ENCODE results near the gene CDC5L. TPM values are rescaled to one million over a fixed set of nuclear protein-coding genes. Genes with fewer than 3 reads are reported as not detected.

The CDC5L gene
- total RNA-seq, 6 donors from 2014 or later: 5.4 to 24.0 (median 13.8) TPM

DNA sequence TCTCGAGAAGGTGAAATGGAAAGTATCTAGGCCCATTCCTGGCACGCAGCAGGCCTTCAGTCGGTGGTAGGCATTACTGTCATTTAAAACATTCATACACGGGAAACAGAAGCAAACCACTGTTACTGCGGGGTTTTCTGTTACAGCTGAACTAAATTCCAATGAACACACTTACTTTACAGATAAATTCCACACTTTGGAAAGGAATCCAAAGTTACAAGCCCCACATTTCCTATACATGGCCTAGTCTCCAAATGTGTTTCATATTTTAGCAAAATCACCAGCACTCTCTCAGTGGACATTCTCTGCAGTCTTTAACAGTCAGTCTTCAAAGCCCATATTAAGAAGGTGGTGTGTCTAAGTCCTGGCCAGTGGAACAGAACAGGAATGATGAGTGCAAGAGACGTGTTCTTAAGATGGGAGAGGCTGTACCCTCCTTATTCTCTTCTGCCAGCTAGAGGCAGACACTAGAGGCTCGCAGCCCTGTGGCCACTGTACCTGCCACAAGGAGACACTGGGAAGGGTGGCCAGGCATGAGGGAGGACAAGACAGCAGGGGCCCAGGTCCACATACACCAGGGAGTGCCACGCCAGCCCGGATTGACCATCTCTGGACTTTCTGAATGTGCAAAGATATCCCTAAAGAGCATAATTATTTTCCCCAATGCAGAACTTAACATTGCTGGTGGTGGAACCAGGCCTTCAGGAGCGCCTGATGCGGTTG, 76.4 kb downstream of the CDC5L start:
- no peaks in the 10 kb centered on the region for H3K36me3 ChIP-seq
- 90 to 92% methylated on average over 11 of the region's 11 CpGs for whole genome bisulfite sequencing, 2 donors
- no peaks in the 10 kb centered on the region for H3K9me3 ChIP-seq
- TF ChIP-seq POLR2AphosphoS5 (IDR thresholded peaks at IDR 0.05): no peak
- TF ChIP-seq EP300 (IDR thresholded peaks at IDR 0.05): no peak
- TF ChIP-seq, protein P1, sequence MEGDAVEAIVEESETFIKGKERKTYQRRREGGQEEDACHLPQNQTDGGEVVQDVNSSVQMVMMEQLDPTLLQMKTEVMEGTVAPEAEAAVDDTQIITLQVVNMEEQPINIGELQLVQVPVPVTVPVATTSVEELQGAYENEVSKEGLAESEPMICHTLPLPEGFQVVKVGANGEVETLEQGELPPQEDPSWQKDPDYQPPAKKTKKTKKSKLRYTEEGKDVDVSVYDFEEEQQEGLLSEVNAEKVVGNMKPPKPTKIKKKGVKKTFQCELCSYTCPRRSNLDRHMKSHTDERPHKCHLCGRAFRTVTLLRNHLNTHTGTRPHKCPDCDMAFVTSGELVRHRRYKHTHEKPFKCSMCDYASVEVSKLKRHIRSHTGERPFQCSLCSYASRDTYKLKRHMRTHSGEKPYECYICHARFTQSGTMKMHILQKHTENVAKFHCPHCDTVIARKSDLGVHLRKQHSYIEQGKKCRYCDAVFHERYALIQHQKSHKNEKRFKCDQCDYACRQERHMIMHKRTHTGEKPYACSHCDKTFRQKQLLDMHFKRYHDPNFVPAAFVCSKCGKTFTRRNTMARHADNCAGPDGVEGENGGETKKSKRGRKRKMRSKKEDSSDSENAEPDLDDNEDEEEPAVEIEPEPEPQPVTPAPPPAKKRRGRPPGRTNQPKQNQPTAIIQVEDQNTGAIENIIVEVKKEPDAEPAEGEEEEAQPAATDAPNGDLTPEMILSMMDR (IDR thresholded peaks at IDR 0.05): no peak
- no peak for TF ChIP-seq POLR2A (IDR thresholded peaks at IDR 0.05)
- no peaks in the 10 kb centered on the region for H3K27me3 ChIP-seq
- peaks cover 0 to 5% (median 0%) of the 10 kb centered on the region in 4 donors for H3K4me1 ChIP-seq
- no peak overlapping the region for H3K27ac ChIP-seq
- no peak for ATAC-seq (ENCODE audit: low FRiP score in 2 of 2)
- H3K4me3 ChIP-seq: no peak overlapping the region
- no peak for DNase-seq

DNA sequence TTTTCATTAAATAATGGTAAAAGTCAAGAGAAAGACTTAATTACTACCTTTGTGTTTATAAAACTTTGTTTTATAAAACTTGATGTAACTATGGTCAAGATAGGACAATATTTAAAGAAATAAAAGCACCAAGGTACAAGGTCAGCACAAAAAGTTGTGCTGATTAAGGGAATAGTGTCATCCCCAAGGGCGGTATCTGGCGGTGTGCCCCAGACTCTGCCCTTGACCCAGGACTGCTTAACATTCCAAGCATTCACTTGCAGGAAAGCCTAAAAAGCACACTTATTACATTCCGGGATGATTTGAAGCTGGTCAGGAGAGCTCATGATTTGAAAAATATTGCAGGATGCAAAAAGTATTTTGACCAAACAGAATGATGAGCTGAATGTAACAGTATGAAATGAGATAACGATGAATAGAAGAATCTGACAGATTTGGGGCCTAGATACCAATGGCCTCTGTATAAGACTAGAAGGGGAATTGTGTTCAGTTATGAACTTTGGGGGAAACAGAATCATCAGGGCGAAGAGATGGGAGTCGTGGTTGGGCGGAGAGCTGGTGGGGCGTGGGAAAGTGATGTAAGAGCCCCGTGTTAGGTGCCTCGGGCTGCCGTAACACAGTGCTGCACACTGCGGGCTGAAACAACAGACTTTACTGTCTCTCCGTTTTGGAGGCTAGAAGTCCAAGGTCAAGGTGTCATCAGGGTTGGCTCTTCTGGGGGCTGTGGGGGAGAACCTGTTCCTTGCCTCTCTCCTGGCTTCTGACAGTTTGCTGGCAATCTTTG, 77.2 kb downstream of the CDC5L start:
- H3K9me3 ChIP-seq: no peaks in the 10 kb centered on the region
- DNase-seq (no peak), ATAC-seq (ENCODE audit: low FRiP score in 2 of 2) (peak; percentile 60 to 68)
- H3K27ac ChIP-seq: no peak overlapping the region
- no peaks in the 10 kb centered on the region for H3K36me3 ChIP-seq
- H3K4me1 ChIP-seq: peaks cover 0 to 5% (median 0%) of the 10 kb centered on the region in 4 donors
- H3K27me3 ChIP-seq: no peaks in the 10 kb centered on the region
- TF ChIP-seq POLR2A (IDR thresholded peaks at IDR 0.05): no peak
- no peak for TF ChIP-seq EP300 (IDR thresholded peaks at IDR 0.05)
- TF ChIP-seq, protein P1 (IDR thresholded peaks at IDR 0.05): no peak
- no peak for TF ChIP-seq POLR2AphosphoS5 (IDR thresholded peaks at IDR 0.05)
- WGBS, 2 donors: 76 to 86% methylated on average over 13 of the region's 13 CpGs
- H3K4me3 ChIP-seq: no peak overlapping the region

DNA sequence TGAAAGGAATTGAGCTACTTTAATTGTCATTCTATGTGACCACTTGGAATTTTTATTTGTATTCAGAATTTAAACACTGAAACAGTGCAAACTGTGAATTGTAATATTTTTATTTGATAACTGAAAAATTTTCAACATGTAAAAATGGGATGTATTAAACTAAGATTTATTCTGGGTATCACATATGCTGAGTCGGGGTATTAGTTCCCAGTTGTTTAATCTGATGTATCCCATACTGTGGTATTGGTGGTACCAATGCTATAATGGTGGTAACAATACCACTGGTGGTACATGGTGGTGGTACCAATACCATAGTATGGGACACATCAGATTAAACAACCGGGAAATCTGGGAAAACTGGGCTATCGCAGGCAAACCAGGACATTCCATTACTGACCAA, 79.4 kb downstream of the CDC5L start:
- TF ChIP-seq POLR2A (IDR thresholded peaks at IDR 0.05): no peak
- no peak for TF ChIP-seq EP300 (IDR thresholded peaks at IDR 0.05)
- TF ChIP-seq POLR2AphosphoS5 (IDR thresholded peaks at IDR 0.05): no peak
- TF ChIP-seq, protein P1 (IDR thresholded peaks at IDR 0.05): no peak
- 92 to 98% methylated on average over 3 of the region's 3 CpGs for WGBS, 2 donors

DNA sequence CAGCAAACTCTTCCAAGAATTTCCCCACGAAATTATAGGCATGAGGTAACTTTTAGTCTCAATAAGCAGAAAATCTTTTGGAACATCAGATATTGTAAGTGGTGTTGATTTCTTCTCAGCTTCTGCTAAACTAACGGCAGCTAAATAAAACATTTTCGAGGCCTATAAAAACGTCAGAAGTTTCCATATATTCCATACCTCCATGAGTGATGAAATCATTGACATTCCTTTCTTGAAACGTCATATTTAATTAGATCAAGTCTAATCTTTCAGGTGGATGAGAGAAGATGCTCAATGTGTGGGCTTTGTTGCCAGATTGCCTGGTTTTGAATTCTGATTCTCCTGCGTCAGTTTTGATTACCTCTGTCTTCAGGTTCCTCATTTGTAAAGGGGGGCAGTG, 81.3 kb downstream of the CDC5L start:
- ATAC-seq (ENCODE audit: low FRiP score in 2 of 2) (no peak), DNase-seq (no peak)
- TF ChIP-seq, protein P1 (IDR thresholded peaks at IDR 0.05): no peak
- Histone ChIP-seq H3K27me3 (no peaks in the 10 kb centered on the region), H3K4me1 (peaks cover 0 to 5% (median 2%) of the 10 kb centered on the region in 4 donors), H3K9me3 (no peaks in the 10 kb centered on the region), H3K36me3 (no peaks in the 10 kb centered on the region), H3K27ac (no peak overlapping the region), H3K4me3 (no peak overlapping the region)
- WGBS, 2 donors: 74 to 80% methylated on average over 6 of the region's 6 CpGs

More for the DNA sequence above, 79.4 kb downstream of the CDC5L start:
- no peaks in the 10 kb centered on the region for H3K36me3 ChIP-seq
- DNase-seq: no peak
- H3K27me3 ChIP-seq: no peaks in the 10 kb centered on the region
- no peak overlapping the region for H3K4me3 ChIP-seq
- ATAC-seq (ENCODE audit: low FRiP score in 2 of 2): no peak
- no peak overlapping the region for H3K27ac ChIP-seq
- no peaks in the 10 kb centered on the region for H3K9me3 ChIP-seq
- H3K4me1 ChIP-seq: peaks cover 0 to 5% (median 2%) of the 10 kb centered on the region in 4 donors

All from upper lobe of left lung (tissue), 6 donors.